Endothelial cell (in vitro differentiated cells): Measurements from ENCODE around the gene REN. TPM values are rescaled to one million over a fixed set of nuclear protein-coding genes. Genes with fewer than 3 reads are reported as not detected.

Experiments used
- DNase-seq: peaks from one replicate; pipeline ENCODE4 v3.0.0; 2021; ENCODE audit warnings: low spot score
- H3K27ac Mint-ChIP-seq: one replicate; pipeline ENCODE4 v1.8.0; 2021; ENCODE audit warnings: mixed read lengths, inconsistent platforms; ENCODE audit not compliant: unreplicated experiment
- H3K27me3 Mint-ChIP-seq: one replicate; pipeline ENCODE4 v1.8.0; 2021; ENCODE audit warnings: mild to moderate bottlenecking, moderate library complexity, mixed read lengths, inconsistent platforms; ENCODE audit not compliant: unreplicated experiment
- H3K36me3 Mint-ChIP-seq: one replicate; pipeline ENCODE4 v1.8.0; 2021; ENCODE audit warnings: mild to moderate bottlenecking, low read depth, mixed read lengths, inconsistent platforms; ENCODE audit not compliant: unreplicated experiment
- H3K4me1 Mint-ChIP-seq: one replicate; pipeline ENCODE4 v1.8.0; 2021; ENCODE audit warnings: mild to moderate bottlenecking, mixed read lengths, inconsistent platforms; ENCODE audit not compliant: unreplicated experiment
- H3K4me3 Mint-ChIP-seq: one replicate; pipeline ENCODE4 v1.8.0; 2021; ENCODE audit warnings: mild to moderate bottlenecking, mixed read lengths, inconsistent platforms; ENCODE audit not compliant: unreplicated experiment
- H3K9me3 Mint-ChIP-seq: one replicate; pipeline ENCODE4 v1.8.0; 2021; ENCODE audit warnings: mixed read lengths, inconsistent platforms; ENCODE audit not compliant: unreplicated experiment
- total RNA-seq: library from RNA; stranded (reverse); fragmentation: NEBNext Ultra II Directional; extraction: Animal tissue kit (Norgen Biotek cat#: 25700); gene quantifications from one replicate; pipeline ENCODE4 v1.2.1, GENCODE V29; 2021; ENCODE audit not compliant: unreplicated experiment
- TF ChIP-seq, protein P1 (sequence below): fragments of 200-600 bp; sonication (generic); IDR thresholded peaks from one replicate; pipeline ENCODE4 v1.5.0; 2021; ENCODE audit warnings: antibody characterized with exemption; ENCODE audit not compliant: unreplicated experiment

Gene REN
- total RNA-seq, 1 donor from 2014 or later, result not detected

GRCh38 chr1:204197068-204197467 lies 30.9 kb upstream of the REN start:
- Mint-ChIP-seq H3K27ac (no peak overlapping the region), H3K36me3 (no peaks in the 10 kb centered on the region), H3K4me3 (no peak overlapping the region), H3K27me3 (peaks cover 21% of the 10 kb centered on the region), H3K9me3 (no peaks in the 10 kb centered on the region), H3K4me1 (peaks cover 12% of the 10 kb centered on the region)
- DNase-seq, result no peak
- TF ChIP-seq, protein P1, sequence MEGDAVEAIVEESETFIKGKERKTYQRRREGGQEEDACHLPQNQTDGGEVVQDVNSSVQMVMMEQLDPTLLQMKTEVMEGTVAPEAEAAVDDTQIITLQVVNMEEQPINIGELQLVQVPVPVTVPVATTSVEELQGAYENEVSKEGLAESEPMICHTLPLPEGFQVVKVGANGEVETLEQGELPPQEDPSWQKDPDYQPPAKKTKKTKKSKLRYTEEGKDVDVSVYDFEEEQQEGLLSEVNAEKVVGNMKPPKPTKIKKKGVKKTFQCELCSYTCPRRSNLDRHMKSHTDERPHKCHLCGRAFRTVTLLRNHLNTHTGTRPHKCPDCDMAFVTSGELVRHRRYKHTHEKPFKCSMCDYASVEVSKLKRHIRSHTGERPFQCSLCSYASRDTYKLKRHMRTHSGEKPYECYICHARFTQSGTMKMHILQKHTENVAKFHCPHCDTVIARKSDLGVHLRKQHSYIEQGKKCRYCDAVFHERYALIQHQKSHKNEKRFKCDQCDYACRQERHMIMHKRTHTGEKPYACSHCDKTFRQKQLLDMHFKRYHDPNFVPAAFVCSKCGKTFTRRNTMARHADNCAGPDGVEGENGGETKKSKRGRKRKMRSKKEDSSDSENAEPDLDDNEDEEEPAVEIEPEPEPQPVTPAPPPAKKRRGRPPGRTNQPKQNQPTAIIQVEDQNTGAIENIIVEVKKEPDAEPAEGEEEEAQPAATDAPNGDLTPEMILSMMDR, result no peak

DNA sequence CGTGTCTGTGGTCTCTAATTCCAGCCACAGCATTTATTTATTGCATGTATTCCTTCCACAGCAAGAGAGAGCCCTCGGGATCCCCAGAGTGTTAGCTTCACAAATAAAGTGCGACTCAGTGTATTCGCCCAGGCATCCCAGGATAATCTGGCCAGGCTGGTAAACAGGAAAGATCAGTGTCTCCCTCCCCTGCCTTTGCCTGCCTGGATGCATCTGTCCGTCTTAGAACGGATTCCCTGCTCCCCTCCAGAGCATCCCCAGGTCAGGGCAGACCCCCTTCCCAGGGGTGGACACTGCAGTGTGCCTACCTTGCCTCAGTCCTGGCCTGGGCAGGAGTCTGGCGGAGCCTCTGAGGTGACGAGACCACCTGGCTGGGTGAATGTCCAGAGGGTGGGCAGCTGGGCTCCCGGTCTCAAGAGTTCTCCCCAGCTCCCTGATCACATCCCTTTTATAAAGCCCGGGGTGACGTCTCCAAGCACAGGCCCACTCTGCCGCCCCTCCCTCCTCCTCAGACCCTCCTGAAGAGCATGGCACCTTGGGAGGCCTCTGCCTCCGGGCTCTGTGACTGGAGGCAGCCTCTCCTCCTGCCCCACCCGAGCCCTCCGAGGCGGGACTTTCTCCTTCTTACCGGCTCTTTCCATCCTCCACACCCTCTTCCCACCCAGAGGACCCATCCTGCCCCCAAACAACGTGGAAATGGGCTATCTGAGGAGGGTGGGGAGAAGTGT lies 30.1 kb upstream of the REN start, which contains the start of gene KISS1:
Gene KISS1 (minus strand): TSS at position 424 of the 728 bp plus-strand sequence. CDS start 3,615 bp downstream, outside the sequence.
- TF ChIP-seq, protein P1, result no peak
- Mint-ChIP-seq H3K27ac (no peak within 1 kb of the TSS), H3K9me3 (no peaks in the 10 kb centered on the region), H3K36me3 (no peaks in the 10 kb centered on the region), H3K27me3 (peaks cover 20% of the 10 kb centered on the region), H3K4me1 (peaks cover 12% of the 10 kb centered on the region), H3K4me3 (no peak within 1 kb of the TSS)
- no peak for DNase-seq

DNA sequence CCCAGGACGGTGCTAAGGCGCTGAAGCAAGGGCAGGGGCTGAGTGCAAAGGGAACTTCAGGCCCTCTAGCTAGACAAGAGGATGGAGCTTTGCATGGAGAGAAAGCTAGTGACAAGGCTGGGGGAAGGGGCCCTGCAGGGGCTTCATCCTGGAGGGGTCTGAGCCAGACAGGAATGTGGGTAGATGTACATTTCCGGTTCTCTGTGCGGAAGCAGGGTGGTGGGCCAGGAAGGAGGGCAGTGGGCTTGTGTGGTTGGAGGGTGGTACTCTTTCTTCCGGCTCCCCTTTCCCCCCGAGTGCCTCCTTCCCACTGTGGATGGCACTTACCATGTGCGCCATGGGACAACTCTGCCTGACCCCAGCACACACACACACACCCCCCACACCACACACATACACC lies 28.6 kb upstream of the REN start:
- TF ChIP-seq, protein P1, result no peak
- H3K27ac Mint-ChIP-seq, result peak overlapping the region; percentile 4
- no peaks in the 10 kb centered on the region for H3K9me3 Mint-ChIP-seq
- peaks cover 19% of the 10 kb centered on the region for H3K27me3 Mint-ChIP-seq
- no peak overlapping the region for H3K4me3 Mint-ChIP-seq
- no peak for DNase-seq
- no peaks in the 10 kb centered on the region for H3K36me3 Mint-ChIP-seq
- peaks cover 12% of the 10 kb centered on the region for H3K4me1 Mint-ChIP-seq

DNA sequence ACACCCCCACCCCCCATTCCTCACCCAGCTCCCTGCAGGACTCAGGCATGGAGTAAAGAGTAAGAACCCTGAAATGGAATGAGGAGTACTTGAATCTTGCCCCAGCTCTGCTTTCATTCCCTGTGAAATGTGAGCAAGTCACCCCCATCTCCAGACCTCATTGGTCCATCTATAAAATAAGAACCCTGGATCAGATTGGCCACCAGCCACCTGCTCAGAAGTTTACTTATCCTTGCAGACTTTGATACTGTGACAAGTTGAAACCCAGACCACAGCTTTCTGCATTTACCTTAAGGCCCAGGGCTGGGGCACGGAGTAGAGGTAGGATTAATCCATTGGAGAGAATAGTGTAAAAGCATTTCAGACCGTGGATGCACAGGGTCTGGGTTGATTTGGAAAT lies 27.9 kb upstream of the REN start:
- H3K27ac Mint-ChIP-seq, result no peak overlapping the region
- H3K36me3 Mint-ChIP-seq, result no peaks in the 10 kb centered on the region
- no peaks in the 10 kb centered on the region for H3K9me3 Mint-ChIP-seq
- TF ChIP-seq, protein P1, result no peak
- H3K27me3 Mint-ChIP-seq, result peaks cover 22% of the 10 kb centered on the region
- peaks cover 12% of the 10 kb centered on the region for H3K4me1 Mint-ChIP-seq
- no peak for DNase-seq
- no peak overlapping the region for H3K4me3 Mint-ChIP-seq

DNA sequence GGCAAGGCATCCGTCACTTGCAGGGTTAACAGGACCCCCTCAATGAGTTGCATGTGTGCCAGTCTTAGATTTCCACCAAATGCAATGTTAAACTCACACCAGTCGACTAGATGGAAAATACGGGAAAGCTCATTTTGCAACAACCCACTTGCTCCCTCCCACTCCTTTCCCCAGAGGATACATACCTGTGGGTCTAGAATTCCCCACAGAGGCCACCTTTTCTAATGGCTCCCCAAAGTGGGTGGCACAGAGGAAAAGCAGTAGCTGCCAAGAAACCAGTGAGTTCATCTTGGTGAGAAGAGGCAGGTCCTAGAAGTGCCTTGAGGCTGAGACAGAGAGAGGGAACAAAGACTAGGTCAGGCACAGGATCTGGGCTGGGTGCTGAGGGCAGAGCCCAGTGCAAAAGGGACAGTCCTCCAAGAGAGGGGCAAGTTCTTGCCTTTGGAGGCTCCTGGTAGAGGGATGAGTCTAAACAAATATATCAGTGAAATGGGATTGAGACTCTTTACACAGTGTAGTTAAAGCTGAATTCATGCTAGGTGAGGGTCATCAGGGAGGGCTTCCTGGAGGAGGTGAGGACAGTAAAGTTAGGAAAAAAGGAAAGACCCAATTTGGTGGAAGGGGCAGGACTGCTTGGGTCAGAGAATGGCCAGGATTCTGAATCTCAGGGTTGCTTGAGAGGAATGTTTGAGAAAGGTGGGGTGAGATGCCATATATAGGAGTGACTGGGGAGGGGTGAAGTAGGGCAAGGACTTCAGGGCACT lies 26.6 kb upstream of the REN start:
- H3K4me3 Mint-ChIP-seq, result no peak overlapping the region
- peaks cover 7% of the 10 kb centered on the region for H3K4me1 Mint-ChIP-seq
- no peaks in the 10 kb centered on the region for H3K9me3 Mint-ChIP-seq
- no peaks in the 10 kb centered on the region for H3K36me3 Mint-ChIP-seq
- H3K27ac Mint-ChIP-seq, result no peak overlapping the region
- TF ChIP-seq, protein P1, result no peak
- peaks cover 18% of the 10 kb centered on the region for H3K27me3 Mint-ChIP-seq
- DNase-seq, result no peak
